Coronary artery (tissue), 2 donors: ENCODE results near the gene LMF1.

Source experiments
- DNase-seq: peaks from one replicate; pipeline ENCODE4 v3.0.0-alpha.2; 2017; ENCODE audit warnings: low spot score
- H3K27ac ChIP-seq, 2 donors: fragments of 200-600 bp; sonication (generic); one replicate each; pipeline ENCODE4 v1.5.1; 2016 to 2019
- H3K4me3 ChIP-seq: fragments of 200-600 bp; sonication (generic); 2 replicates; pipeline ENCODE4 v1.5.1; 2016; ENCODE audit warnings: mild to moderate bottlenecking, moderate library complexity
- CTCF ChIP-seq: fragments of 200-600 bp; sonication (generic); IDR thresholded peaks from one replicate; pipeline ENCODE4 v1.5.1; 2019; ENCODE audit warnings: antibody characterized with exemption

Gene LMF1

DNA sequence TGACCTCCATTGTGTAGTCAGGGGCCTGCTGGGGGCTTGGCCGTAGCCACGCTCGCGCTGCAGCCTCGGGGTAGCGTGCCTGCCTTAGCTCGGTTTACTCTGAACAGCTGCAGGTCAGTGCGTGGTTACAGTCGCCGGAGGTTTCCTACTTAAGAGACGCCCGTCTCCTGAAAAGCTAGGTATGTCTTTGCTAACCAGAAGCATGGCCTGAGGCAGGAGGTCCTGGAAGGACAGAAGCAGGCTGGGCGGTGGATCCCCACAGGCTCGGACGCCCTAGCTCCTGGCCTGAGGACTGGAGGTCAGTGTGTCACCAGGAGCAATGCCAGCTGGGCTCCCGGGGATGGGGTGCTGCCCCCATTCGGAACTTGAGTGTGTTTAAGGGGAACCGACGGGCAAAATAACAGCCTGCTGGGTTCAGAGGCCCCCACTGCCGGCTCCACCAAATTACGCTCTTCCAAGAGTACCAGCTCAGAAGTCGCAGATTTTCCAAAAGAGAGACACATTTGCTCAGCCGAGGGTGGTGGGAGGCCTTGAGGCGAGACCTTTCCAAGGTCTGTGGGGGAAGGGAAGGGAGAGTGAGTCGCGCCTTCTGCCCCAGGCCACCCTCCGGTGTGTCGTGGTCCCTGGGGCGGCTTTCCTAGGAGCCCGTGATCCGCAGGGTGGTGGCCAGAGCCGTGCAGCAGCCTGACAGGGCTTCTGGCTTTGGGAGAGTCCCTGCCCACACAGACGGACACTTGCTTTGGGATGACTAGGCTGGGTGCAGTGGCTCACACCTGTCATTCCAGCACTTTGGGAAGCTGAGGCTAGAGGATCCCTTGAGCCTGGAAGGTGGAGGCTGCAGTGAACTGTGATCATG, 166.4 kb downstream of the LMF1 start:
- DNase-seq = no peak
- H3K4me3 ChIP-seq = no peak overlapping the region
- TF ChIP-seq CTCF = no peak

GRCh38 chr16:803754-804080, 167.1 kb downstream of the LMF1 start:
- DNase-seq = no peak
- TF ChIP-seq CTCF = no peak
- no peak overlapping the region for H3K27ac ChIP-seq
- no peak overlapping the region for H3K4me3 ChIP-seq

More for the DNA sequence above, 166.4 kb downstream of the LMF1 start:
- H3K27ac ChIP-seq = no peak overlapping the region
